Stimulated activated CD8-positive, alpha-beta memory T cell treated with anti-CD3 and anti-CD28 coated beads, Interleukin-2, amount 100 ng/mL, for 48 hours (primary cell): ENCODE measurements around the gene HDAC9.
"Not testable (repeated sequence)": the region's sequence is repeated elsewhere in the genome, so short reads cannot be mapped to it uniquely, and the experiment has no call there.

Experiments
- DNase-seq, 2 donors: peaks; one replicate each; pipeline ENCODE4 v3.0.0-alpha.2; 2020; ENCODE audit warnings: low read depth in 2 of 2

HDAC9 gene

DNA sequence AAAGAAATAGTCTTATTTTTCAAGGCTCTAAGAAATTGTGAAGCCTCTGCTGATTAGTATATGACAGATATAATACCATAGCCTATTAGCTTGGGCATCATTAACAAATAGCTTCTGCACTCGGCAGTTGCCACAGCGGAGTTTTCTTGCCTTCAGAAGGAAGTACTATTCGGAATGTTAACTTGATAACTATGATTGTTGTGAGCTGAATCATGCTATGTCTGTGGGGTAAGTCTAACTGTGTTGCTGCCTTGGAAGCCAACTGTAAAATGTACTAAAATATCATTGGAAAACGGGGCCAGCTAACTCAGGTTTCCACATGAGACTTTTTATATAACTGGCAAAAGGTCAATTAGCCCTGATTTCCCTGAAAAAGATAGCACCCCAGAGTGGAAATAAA lies 528.7 kb downstream of the HDAC9 start:
- DNase-seq = no peak

DNA sequence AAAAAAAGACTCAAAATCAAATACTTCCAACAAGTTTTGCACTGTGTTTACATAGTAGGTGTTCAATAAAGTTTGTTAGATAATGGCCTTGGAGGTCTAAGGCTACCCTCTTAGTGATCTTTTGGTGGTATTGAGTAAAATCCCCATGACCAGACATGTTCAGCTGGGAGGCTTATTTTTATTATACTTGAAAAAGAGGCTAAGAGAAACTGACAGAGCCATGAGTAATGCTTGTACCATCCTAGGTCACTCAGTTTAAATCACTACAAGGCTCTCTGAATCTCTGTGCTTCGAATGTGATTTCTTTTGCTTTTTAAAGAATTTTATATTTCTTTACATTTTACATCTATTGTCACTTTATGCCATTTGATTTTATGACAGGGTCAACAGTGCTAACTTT lies 531.3 kb downstream of the HDAC9 start:
- no peak for DNase-seq

DNA sequence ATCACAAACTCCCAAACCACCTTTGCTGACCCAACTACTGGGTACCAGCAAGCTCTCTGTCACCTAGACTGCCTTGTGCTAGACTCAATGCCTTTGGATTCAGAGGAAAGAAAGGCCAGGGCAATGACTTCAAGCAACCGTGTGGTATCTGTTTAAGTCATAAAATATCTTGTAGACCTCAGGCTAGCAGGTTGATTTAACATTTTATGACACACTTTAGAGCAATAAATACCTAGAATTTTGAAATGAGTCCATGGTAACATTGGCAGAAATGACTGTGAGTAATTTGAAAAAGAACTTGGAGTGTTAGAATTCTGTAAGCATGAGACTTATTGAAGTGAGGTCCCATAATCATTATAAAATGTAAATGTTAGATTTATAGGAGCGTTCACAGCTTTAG lies 534.7 kb downstream of the HDAC9 start:
- DNase-seq = no peak

GRCh38 chr7:19032942-19033341 lies 537.4 kb downstream of the HDAC9 start:
- not testable (repeated sequence) for DNase-seq

DNA sequence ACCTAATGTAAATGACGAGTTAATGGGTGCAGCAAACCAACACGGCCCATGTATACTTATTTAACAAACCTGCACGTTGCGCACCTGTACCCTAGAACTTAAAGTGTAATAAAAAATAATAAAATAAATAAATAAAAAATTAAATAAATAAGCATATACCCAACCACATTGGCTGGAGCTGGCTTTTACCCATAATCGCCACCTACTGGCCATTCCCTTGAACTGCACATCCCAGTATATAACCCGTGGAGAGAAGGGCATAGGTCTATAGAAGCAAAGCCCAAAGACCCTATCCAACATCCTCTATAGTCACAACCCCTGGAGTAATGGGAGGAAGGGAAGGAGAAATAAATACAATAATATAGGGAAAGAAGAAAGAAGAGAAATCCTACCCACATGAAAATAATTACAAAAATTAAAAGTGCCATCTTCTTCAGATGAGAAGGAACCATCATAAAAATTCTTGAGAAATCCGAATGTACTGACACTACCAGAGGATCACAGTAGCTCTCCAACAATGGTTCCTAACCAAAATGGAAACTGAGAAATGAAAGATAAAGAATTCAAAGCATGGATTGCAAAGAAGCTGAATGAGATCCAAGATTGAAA lies 556.3 kb downstream of the HDAC9 start:
- DNase-seq = peak in 1 of 2 donors; percentile 7
